Measurements from ENCODE around the gene TCAIM.
"Not testable (repeated sequence)": the region's sequence is repeated elsewhere in the genome, so short reads cannot be mapped to it uniquely, and the experiment has no call there.

TCAIM gene

DNA sequence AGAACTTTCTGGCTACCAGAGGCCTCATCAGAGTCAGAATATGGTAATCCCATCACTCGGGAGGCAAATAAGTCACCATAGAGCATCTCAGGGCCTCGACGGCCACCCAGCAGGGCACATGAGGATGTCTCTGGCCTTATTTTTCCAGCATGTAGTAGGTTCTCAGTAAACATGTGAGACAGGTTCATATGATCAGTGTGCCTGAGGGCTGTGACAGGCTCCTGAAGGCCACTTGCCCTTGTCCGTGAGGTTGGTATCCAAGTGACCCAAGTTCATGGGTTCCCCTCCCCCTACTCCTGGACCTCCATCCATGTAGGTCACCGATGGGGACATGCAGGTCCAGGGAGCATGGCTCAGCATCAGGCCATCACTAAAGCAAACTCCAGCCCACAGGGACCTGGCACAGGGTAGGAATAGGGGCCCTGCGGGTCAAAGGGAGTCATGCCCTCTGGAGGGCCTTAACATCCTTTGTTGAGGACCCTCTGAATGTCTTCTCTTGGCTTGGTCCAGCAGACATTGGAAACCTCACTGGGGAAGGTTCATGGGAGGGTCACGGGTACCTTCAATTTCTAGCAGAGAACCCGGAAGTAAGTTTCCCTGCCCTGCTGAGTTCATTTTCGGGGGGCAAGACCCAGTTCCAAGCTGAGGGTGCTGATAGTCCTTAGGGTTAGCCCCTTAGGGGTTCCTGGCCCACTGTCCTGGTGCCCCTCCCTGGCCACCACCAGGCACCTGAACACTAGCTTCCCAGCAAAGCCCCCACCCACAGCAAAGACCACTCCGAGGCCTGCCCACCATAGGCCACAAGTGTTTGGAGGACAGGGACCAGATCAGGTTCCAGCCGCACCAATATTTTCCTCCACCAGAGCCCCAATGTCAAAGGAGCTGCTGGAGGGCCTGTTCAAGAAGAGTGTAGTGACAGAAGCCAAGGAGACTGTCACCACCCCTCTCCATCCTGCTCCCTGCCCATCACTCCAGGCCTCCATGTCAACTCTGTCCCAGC, 77.8 kb downstream of the TCAIM start:
- no peak for FAIRE-seq

DNA sequence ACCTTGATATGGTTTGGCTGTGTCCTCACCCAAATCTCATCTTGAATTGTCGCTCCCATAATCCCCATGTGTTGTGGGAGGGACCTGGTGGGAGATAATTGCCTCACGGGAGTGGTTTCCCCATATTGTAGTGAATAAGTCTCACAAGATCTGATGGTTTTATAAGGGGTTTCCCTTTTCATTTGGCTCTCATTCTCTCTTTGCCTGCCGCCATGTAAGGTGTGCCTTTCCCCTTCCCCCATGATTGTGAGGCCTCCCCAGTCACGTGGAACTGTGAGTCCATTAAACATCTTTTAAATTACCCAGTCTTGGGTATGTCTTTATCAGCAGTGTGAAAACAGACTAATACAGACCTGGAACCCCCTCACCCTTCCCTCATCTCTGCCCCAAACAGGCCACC, 79.6 kb downstream of the TCAIM start:
- FAIRE-seq, result not testable (repeated sequence)

DNA sequence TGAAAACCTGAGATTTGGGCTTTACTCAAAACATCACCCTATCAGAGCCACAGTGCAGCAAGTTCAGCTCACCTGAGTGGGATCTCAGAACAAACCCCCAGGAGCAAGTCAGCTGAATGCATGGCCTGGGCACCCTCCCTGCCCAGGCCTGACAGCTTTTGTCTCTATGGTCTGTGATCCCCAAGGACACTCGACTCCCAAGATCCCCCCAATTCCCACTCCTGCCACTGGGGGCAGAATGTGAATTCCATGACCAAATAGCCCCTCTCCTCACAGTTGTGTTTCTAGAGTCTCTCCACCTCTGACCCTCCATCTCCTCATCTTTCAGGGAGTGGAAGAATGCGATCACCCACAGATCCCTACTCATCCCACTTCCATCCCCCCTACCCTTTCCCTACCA, 80.0 kb downstream of the TCAIM start:
- FAIRE-seq, result no peak

DNA sequence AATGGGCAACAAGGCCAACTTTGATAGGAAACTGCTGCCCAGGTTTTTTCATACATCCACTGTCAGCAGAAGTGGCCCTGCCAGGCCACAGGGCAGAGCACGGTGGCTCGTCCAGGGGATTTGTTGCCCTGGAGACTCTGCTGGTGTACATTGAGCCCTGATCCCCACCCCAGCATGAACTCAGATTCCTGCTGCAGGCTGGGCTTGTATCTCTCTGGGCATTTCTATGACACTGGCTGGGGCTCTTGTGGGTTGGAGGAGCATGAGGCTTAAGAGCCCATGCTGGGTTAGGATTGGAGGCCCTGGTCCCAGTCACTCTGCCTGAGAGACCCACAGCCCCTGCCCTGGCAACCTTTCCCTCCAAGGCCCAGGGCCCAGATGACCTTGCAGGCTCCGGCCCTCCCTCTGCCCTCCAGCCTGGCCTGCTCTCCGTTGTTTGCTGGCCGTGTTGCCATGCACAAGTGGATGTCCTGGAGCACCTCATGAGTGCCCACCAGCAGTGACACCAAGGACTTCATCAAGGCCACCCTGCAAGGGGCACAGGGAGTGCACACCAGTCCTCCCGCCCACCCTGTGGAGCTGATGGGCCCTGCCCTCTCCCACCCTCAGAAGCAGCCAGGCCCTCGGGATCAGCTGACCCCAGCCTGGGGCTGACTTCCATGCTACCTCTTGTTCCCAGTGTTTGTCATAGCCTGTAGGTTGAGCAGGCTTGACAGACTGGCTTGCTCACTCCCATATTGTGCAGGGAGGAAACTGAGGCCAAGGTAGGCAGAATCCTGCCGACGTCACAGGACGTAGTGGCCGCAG, 80.8 kb downstream of the TCAIM start:
- FAIRE-seq, result no peak

DNA sequence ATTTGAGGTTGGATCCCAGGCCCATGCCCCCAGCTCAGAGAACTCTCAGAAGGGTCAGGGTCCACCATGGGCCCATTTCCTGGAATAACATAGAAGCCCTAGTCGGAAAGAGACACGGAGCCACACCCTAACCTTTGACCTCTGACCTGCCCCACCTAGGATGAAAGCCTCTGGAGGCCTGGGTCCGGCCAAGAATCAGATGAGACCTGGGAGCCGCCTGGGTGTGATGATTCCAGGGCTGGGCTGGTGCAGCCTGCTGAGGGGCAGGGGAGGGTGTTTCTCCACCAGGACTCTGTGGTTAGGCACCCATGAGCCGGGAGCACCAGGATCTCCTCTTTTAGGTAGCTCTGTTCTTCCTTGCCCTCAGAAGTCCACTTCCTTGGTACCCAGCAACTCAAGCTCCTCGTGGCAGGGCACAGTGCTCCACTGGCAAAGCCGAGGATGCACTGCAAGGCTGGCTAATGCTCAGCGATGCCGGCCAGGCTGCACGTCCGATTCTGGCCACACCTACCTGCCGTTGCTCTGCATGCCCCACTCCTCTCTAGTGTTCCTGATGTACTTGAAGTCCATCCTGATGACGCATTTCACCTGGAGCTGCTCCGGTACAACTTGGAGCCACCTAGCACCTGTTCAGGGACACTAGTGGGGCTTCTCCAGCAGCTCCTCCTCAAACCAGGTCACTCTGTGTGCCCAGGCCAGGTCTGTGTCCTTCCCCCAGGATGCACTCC, 81.5 kb downstream of the TCAIM start:
- no peak for FAIRE-seq

DNA sequence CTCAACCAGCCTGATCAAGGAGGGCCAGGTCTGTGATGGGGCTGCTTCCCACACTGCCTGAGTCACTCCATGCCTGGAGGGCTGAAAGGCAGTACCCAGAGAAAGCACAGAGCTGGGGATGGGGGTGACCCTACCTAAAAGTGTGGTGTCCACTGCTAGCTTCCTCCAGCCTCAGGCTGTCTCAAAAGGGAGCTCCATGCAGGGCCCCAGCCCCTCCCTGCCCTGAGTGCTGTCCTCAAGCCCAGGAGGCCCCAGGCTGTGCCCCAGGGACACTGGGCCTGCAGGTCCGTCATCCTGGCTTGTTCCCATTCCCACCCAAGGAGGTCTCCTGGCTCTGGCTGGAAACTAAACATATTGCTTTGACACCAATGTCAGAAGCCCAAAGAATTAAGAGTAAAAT, 82.1 kb downstream of the TCAIM start:
- FAIRE-seq, result no peak

DNA sequence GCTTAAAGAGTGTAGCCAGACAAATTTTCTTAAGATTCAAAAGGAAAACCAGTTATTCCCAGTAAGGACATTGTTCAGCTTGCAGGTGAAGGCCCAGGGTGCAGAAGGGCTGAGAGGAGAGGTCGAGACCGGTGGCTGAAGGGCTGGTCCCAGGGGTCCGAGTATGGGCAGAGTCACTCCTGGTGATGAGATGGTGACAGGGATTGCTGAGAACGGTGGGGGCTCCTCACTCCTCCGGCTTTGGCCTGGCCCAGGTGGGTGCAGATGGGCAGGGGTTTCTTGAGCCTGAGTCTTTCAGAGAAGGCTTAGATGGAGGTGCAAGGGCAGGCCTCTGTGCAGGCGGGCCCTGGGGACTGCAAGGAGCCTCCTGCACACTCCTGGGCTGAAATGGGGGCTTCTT, 82.7 kb downstream of the TCAIM start:
- no peak for FAIRE-seq

DNA sequence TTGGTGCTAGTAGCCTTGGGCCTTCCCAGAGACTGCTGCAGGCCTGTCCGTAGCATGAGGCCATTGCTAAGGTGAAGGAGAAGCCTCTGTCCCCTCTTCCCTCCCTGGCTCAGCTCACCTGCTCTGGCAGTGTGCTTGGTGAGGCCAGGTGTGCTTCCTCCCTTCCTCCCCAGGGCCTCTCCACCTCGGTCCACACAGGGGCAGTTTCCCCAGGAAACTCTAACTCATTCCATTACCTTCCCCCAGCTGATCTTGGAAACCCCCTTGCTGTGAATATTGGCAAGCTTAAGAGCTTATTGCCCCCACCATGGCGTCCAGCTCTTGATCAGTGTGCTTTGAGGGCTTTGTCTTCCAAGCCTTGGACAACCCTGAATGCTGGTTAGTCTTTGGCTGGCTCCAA, 86.2 kb downstream of the TCAIM start:
- FAIRE-seq, result no peak

DNA sequence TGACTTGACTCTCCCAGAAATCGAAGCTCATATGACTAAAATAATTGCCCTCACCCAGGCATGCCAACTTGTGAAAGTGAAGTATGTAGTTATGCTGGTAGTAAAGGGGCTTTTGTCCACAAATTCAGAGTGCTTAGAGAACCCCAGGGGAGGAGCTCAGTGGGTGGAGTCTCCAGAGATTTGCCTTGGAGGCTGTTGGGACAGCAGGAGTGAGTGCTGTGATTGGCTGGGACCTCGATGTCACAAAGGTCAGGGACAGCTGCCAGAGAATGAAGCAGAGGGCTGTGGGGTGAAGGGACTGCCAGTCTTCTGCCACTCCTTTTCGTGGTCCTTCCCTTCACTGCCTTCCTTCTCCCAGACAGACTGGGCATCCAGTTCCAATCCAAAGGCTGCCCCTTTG, 89.1 kb downstream of the TCAIM start:
- no peak for FAIRE-seq

DNA sequence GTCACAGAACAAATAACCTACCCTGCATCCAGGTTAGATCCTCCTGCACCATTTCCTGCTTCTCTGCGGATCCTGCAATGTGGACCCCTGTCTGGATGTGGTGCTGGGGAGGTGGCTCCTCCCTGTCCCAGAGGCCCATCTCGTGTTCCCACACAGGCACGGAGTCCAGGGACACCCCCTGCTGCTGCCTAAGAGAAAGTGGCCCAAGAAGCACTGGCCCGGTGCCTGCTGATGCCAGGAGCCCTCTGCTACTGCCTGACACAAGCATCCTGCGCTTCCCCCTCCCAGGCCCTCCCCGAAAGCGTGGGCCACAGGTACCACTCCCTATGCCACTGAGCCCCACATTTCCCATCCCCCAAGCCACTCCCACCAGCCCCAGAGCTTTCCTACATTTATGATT, 90.3 kb downstream of the TCAIM start:
- no peak for FAIRE-seq

DNA sequence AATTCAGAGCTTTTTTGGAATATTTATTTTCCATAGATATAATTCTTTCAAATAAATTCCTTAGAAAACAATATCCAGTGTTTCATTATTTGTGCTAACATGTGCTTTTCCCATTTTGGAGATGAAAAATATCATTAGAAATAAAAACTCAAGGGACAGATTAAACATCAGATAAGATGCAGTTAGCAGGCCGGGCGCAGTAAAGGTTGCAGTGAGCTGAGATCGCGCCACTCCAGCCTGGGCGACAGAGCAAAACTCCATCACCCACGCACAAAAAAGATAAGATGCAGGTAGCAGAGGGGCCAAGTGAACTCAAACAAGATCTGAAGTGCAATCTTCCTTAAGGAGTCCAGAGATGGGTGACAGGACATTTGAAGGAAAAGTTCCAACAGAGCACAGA, 90.9 kb downstream of the TCAIM start:
- no peak for FAIRE-seq

DNA sequence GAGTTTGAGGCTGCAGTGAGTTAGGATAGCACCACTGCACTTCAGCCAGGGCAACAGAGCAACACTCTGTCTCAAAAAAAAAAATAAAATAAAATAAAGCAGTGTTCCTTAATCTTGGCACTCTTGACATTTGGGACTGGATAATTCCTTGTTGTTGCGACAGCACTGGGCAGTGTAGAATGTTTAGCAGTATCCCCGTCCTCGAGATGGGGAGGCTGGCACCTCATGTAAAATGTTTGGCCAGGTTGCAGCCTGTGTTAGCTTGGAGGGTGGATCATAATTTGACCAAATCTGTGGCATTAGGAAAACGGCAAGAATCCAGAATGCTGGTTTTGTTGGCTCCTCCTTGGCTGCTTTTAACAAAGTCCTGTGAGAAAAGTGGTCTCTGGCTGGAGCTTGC, 91.9 kb downstream of the TCAIM start:
- FAIRE-seq, result no peak

DNA sequence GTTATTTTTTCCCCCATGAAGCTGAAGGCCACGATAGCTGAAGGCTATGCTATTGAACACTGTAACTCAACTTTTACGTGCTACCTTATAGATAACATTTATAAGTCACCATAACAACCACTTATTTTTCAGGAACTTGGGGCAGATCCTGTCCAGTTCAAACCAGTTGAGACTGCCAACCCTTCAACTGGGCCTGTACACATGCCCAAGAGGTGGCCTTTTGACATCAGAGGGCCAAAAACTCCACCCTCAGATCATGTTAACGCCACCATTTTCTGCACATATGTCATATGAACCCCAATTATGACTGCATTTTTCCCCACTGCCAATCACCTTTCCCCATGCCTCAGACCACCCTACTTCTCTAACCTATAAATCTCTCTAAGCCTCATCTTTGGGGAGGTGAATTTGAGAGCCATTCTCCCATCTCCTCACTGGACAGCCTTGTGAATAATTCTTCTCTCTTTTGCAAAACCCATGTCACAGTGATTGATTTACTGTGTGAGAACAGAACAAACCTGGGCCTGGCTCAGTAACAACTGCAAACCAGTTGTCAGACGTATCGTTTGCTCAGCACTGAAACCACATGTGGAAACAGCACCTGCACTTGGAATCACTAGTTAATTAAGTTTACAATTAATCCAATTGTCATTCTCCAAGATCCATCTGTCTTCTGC, 96.4 kb downstream of the TCAIM start:
- FAIRE-seq, result no peak

DNA sequence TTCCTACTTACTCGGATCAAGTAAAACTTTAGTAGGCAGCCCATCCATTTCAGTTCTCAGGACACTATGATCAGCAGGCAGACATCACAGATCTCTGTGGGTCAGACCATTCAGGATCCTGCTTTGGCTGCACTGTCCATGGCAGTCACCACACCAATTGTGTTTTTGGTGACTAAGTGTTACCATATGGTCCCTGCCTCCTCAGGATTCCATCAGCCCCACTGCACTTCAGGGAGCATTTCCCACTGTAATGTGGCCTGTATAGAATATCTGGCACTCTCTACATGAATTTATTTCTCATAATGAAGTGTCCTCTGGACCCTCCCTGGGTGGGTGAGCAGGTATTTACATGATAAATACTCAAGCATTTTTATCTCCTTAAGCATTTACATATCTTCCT, 97.6 kb downstream of the TCAIM start:
- FAIRE-seq, result no peak

DNA sequence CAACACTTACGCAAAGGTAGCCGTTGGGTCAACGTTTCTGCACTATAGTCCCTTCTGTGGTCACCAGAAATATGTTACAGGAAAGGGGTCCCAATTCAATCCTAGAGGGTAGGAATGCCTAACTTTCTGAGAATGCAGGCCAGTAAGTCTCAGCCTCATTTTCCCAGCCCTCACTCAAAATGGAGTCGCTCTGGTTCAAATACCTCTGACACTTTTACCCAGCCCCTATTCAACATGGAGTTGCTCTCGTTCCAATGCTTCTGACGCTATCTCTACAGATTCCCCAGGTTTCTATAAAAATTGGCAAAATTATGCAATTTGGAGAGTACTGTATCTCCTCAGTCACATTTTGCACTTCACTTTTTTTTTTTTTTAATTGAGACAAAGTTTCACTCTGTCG, 99.2 kb downstream of the TCAIM start:
- FAIRE-seq, result no peak

DNA sequence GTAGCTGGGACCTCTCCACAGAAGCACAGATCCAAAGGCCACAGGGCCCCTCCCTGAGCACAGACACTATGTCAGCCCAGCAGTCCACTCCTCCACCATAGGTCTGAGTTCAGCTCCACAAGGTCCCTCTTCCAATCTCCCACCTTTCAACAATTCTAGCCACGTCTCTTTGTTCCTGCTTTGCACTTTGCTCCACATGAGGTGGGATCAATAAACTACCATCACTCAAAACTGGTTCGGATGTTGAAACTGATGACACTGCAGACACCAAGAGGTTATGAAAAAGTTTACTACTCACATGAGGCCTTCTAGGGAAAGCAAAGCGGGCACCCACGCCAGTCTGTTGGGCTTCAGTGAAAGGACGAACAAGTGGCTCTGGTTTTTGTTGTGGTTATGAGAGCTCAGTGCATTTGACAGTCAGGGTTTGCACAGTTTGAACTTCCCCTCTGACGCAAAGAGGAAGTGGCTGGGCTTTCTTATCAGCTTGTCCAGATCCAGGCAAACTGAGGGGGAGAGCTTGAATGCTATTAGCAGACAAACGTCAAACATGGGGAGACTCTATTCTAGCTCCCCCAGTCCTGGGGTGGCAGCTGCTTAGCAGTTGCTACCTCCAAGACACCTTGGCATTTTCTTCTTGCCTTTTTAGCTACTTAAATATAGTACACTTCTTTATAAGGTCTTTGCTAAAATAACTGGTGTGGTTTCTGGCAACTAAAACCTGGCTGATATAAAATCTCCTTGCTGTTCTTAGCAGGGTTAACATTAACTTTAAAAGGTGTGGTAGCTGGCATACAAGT, 101.1 kb downstream of the TCAIM start:
- FAIRE-seq, result no peak

DNA sequence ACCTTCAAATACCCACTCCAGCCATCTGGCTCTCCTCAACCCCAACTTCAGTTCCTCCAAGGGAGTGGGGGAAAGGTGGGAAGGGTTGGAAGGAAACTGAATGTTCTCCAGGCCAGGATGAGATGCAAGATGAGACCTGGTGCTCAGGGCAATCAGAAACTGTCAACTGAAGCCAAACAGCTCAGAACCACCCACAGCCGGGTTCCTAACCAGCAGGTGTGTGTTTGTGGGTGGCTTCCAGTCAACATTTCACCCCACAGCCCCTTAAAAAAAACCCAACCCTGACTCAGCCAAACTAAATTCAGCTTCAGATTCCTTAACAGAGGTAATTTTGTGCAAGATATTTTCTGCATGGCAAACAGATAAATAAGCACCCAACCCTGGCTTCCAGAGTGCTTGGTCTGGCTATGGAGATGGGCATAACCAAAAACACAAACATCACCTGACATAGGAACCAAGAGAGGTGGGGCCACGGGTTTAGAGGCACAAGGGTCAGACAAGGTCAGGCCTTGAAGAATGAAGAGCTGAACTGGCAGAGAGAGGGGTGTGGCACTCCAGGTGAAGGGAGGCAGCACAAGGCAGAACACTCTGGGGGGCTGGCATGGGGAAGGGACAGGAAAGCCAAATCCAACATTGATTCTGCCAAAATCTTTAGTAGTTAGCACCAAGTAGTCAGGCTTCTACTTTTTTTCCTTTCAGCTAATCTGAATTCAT, 104.2 kb downstream of the TCAIM start:
- FAIRE-seq, result no peak

DNA sequence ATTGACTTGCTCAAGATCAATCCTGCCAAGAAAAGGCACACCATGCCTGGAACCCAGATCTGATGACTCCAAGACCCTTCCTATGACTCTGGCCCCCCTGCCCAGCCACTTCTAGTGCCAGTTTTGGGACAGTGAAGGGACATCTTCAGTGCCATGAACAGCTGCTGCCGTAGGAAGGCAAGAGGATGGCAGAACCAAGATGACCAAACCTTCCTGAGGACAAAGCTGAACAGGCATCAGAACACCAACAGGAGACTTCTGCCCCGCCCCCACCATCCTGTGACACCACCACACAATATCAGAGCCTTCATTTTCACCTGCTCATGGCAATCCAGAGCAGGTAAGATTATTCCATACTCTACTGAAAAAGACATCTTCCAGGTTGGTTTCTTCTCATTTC, 105.9 kb downstream of the TCAIM start:
- no peak for FAIRE-seq

DNA sequence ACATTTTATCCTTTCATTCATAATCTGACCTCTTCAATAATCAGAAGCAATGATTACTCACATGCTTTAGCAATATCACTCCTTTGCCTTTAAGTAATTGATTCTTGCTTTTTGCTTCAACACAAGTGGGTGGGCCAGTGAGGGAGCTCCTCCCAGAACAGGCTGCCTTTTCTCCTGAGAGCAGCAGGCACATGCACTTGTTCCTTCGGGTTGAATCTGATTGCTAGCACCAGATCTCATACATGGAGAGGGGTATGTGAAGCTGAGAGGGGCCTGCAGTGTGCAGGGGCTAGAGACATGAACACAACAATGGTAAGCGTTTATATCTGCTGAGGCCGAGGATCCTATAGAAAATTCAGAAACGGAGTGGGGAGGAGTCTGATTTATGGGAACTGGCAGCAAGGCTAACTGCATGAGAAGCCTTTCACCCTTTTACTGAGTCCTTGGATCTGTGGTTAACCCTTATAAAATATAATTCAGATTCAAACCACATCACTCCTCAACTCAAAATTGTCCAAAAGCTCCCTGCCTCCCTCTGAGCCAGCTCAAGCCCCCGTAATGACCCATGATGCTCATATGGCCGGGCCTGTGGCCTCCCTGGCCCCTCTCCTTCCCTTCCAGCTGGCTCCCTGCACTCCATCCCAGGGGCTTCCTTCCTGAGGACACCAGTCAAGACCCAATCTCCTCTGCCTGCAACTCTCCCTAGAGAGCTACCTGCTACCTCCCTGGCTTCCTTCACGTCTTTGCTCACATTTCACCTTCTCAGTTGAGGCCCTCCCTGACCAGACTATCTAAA, 106.5 kb downstream of the TCAIM start:
- no peak for FAIRE-seq

DNA sequence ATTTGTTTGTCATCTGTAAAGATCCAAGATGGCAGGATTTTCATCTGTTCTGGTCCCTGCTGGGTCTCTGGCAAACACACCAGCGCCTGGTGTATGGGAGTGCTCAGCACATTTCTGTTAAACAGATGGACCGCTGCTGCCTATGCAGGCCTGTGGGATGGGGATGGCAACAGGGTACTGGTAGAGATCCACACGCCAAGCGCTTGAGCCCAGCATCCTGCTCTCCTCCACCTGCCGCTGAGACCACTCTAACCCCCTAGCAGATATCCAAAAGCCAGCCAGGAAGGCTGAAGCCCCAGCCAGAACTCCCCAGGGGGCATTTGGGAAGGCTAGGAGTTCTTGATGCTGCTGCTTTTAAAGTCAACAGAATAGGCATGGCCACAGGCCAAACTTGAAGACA, 107.2 kb downstream of the TCAIM start:
- no peak for FAIRE-seq
